Epithelial cell of alveolus of lung (primary cell): ENCODE measurements around the gene CHST7. TPM values are rescaled to one million over a fixed set of nuclear protein-coding genes. Genes with fewer than 3 reads are reported as not detected.

Experiments
- total RNA-seq: library from RNA; depleted of rRNA; stranded (reverse); fragments of >200 nt; gene quantifications from 2 replicates; pipeline ENCODE4 v1.2.1, GENCODE V29; 2015

CHST7 gene, protein sequence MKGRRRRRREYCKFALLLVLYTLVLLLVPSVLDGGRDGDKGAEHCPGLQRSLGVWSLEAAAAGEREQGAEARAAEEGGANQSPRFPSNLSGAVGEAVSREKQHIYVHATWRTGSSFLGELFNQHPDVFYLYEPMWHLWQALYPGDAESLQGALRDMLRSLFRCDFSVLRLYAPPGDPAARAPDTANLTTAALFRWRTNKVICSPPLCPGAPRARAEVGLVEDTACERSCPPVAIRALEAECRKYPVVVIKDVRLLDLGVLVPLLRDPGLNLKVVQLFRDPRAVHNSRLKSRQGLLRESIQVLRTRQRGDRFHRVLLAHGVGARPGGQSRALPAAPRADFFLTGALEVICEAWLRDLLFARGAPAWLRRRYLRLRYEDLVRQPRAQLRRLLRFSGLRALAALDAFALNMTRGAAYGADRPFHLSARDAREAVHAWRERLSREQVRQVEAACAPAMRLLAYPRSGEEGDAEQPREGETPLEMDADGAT
- 19.5 and 25.2 TPM in 2 replicates for total RNA-seq

GRCh38 chrX:46573331-46573891 is at the start of gene CHST7:
Gene CHST7 (plus strand): TSS chrX:46573765. CDS start chrX:46573932, 167 bp downstream.

GRCh38 chrX:46545111-46546005 is 28.2 kb upstream of the CHST7 start, which contains the start of gene ZNF674:
Gene ZNF674 (minus strand): TSS chrX:46545421. CDS start chrX:46542087, 3,334 bp downstream.

Other genes starting within 250 kb of the CHST7 start
- gene ZNF674, start 28.3 kb upstream of the CHST7 start, total RNA-seq, result 1.8 and 3.0 TPM in 2 replicates
- 1.4 and 21.7 TPM in 2 replicates for gene SLC9A7, start 185.4 kb downstream of the CHST7 start, total RNA-seq